Measurements from ENCODE around the gene C20orf144. TPM values are rescaled to one million over a fixed set of nuclear protein-coding genes. Genes with fewer than 3 reads are reported as not detected.

Gene C20orf144
- total and polyA plus RNA-seq, 9 of the 15 experiments (the other 6 are each of a cell fraction or from before 2014, with no cell fraction given) = 0.04 to 0.23 (median 0.11) TPM; not detected in 2

DNA sequence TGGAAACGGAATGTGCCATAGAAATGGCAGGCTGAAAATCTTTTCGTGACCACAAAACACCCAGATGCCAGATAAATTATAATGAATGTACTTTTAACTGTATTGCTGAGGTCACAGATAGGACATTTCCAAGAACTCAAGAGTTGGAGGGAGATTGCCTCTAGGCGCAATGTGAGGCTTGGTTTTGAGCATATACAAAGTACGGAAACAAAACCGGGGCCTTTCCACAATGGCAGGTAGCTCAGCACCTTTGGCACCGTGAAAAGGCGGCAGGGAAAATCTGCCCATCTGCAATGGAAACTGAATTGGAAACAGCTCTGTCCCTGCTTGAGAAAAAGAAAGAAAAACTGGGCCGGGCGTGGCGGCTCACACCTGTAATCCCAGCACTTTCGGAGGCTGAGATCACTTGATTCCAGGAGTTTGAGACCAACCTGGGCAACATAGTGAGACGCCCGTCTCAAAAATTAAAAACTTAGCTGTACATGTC is 10.5 kb upstream of the C20orf144 start:
- in situ Hi-C loops (cut with MboI) = loop anchor here (5.0 to 10.0 kb wide), 2 partner anchors 199 to 237 kb away; no protein-coding TSS in a partner anchor
- H3K27ac ChIP-seq (ENCODE audit: extremely low read depth, low read depth, low read length) = no peak overlapping the region
- peaks cover 6 to 33% of the 10 kb centered on the region in 2 experiments; a peak in 3 of 5 replicates for H3K4me1 ChIP-seq (replicated peaks in 1 of 2; ENCODE audit: control insufficient read depth in 2 of 2, insufficient read depth in 2 of 2, low read length in 2 of 2)
- ChIA-PET POLR2A (interaction anchor here (0.7 to 1.5 kb wide), 3 partner anchors 9 to 412 kb away, joined by 3 read pairs; no protein-coding TSS in a partner anchor), CTCF (ENCODE audit: low intra/inter-chr PET ratio) (no interaction called here)
- H4K20me1 ChIP-seq (replicated peaks; ENCODE audit: control insufficient read depth, insufficient read depth, low read length) = peaks cover 22% of the 10 kb centered on the region
- H3K9me3 ChIP-seq (replicated peaks; ENCODE audit: control insufficient read depth, insufficient read depth, low read depth, low read length) = no peaks in the 10 kb centered on the region; the same call in 1 of the 2 replicates
- H3K27me3 ChIP-seq (ENCODE audit: control insufficient read depth in 2 of 2, insufficient read depth in 2 of 2, low read length in 2 of 2) = no peaks in the 10 kb centered on the region
- H2AFZ ChIP-seq (ENCODE audit: low read depth, low read length) = no peak overlapping the region
- H3K9ac ChIP-seq (ENCODE audit: insufficient read depth in 1 of 2, low read depth in 2 of 2, low read length in 2 of 2) = peak overlapping the region in 1 of 2 experiments; percentile 32; a peak in 1 of 4 replicates
- no peaks in the 10 kb centered on the region for H3K79me2 ChIP-seq (ENCODE audit: control insufficient read depth, insufficient read depth, low read length)
- ATAC-seq (no peak), DNase-seq (ENCODE audit: extremely low read depth in 1 of 4, low spot score in 3 of 4) (peak in 1 of 4 experiments; percentile 15), FAIRE-seq (peak; percentile 37)
- intact Hi-C loops (cut with micrococcal nuclease) = loop anchor here (2.0 to 5.0 kb wide), 3 partner anchors 137 to 249 kb away; partner anchors contain the start of gene CDK5RAP1
- H3K36me3 ChIP-seq (ENCODE audit: control insufficient read depth, insufficient read depth, low read length) = peaks cover 5% of the 10 kb centered on the region; the same call in 1 of the 3 replicates
- WGBS (ENCODE audit: insufficient coverage, low coverage, missing lambda C conversion rate) = 14% methylated on average over 13 of the region's 13 CpGs
- no peak overlapping the region for H3K4me2 ChIP-seq (ENCODE audit: insufficient read depth, low read length)
- H3K9me1 ChIP-seq (ENCODE audit: control insufficient read depth, insufficient read depth, low read length) = peaks cover 9% of the 10 kb centered on the region
- BruUV-seq (replicated peaks) = no TSS peak
- no peak overlapping the region for H3K4me3 ChIP-seq
- TF ChIP-seq STAT5A (IDR thresholded peaks at IDR 0.05; ENCODE audit: borderline replicate concordance, low read length) (peak; percentile 60; the same call in 1 of the 2 replicates), KDM2B (CRISPR knock-in tag; IDR thresholded peaks at IDR 0.05) (no peak), ZNF140 (CRISPR knock-in tag; IDR thresholded peaks at IDR 0.05) (no peak), RCOR1 (IDR thresholded peaks at IDR 0.05; ENCODE audit: borderline replicate concordance in 1 of 2, low read depth in 2 of 2, low read length in 2 of 2) (peak in 1 of 2 experiments; percentile 77; a peak in 2 of 4 replicates), TAF15 (IDR thresholded peaks at IDR 0.05; ENCODE audit: low read depth, low read length) (no peak), TCF3 (CRISPR knock-in tag; IDR thresholded peaks at IDR 0.05) (peak; percentile 42), CBFA2T3 (IDR thresholded peaks at IDR 0.05) (peak; percentile 29; the same call in 1 of the 2 replicates), CBX3 (IDR thresholded peaks at IDR 0.05; ENCODE audit: borderline replicate concordance in 1 of 2, low read length in 2 of 2) (no peak)
- TF ChIP-seq, protein P1, sequence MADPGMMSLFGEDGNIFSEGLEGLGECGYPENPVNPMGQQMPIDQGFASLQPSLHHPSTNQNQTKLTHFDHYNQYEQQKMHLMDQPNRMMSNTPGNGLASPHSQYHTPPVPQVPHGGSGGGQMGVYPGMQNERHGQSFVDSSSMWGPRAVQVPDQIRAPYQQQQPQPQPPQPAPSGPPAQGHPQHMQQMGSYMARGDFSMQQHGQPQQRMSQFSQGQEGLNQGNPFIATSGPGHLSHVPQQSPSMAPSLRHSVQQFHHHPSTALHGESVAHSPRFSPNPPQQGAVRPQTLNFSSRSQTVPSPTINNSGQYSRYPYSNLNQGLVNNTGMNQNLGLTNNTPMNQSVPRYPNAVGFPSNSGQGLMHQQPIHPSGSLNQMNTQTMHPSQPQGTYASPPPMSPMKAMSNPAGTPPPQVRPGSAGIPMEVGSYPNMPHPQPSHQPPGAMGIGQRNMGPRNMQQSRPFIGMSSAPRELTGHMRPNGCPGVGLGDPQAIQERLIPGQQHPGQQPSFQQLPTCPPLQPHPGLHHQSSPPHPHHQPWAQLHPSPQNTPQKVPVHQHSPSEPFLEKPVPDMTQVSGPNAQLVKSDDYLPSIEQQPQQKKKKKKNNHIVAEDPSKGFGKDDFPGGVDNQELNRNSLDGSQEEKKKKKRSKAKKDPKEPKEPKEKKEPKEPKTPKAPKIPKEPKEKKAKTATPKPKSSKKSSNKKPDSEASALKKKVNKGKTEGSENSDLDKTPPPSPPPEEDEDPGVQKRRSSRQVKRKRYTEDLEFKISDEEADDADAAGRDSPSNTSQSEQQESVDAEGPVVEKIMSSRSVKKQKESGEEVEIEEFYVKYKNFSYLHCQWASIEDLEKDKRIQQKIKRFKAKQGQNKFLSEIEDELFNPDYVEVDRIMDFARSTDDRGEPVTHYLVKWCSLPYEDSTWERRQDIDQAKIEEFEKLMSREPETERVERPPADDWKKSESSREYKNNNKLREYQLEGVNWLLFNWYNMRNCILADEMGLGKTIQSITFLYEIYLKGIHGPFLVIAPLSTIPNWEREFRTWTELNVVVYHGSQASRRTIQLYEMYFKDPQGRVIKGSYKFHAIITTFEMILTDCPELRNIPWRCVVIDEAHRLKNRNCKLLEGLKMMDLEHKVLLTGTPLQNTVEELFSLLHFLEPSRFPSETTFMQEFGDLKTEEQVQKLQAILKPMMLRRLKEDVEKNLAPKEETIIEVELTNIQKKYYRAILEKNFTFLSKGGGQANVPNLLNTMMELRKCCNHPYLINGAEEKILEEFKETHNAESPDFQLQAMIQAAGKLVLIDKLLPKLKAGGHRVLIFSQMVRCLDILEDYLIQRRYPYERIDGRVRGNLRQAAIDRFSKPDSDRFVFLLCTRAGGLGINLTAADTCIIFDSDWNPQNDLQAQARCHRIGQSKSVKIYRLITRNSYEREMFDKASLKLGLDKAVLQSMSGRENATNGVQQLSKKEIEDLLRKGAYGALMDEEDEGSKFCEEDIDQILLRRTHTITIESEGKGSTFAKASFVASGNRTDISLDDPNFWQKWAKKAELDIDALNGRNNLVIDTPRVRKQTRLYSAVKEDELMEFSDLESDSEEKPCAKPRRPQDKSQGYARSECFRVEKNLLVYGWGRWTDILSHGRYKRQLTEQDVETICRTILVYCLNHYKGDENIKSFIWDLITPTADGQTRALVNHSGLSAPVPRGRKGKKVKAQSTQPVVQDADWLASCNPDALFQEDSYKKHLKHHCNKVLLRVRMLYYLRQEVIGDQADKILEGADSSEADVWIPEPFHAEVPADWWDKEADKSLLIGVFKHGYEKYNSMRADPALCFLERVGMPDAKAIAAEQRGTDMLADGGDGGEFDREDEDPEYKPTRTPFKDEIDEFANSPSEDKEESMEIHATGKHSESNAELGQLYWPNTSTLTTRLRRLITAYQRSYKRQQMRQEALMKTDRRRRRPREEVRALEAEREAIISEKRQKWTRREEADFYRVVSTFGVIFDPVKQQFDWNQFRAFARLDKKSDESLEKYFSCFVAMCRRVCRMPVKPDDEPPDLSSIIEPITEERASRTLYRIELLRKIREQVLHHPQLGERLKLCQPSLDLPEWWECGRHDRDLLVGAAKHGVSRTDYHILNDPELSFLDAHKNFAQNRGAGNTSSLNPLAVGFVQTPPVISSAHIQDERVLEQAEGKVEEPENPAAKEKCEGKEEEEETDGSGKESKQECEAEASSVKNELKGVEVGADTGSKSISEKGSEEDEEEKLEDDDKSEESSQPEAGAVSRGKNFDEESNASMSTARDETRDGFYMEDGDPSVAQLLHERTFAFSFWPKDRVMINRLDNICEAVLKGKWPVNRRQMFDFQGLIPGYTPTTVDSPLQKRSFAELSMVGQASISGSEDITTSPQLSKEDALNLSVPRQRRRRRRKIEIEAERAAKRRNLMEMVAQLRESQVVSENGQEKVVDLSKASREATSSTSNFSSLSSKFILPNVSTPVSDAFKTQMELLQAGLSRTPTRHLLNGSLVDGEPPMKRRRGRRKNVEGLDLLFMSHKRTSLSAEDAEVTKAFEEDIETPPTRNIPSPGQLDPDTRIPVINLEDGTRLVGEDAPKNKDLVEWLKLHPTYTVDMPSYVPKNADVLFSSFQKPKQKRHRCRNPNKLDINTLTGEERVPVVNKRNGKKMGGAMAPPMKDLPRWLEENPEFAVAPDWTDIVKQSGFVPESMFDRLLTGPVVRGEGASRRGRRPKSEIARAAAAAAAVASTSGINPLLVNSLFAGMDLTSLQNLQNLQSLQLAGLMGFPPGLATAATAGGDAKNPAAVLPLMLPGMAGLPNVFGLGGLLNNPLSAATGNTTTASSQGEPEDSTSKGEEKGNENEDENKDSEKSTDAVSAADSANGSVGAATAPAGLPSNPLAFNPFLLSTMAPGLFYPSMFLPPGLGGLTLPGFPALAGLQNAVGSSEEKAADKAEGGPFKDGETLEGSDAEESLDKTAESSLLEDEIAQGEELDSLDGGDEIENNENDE (IDR thresholded peaks at IDR 0.05; ENCODE audit: low read depth, low read length) = no peak
- TF ChIP-seq, protein P2, sequence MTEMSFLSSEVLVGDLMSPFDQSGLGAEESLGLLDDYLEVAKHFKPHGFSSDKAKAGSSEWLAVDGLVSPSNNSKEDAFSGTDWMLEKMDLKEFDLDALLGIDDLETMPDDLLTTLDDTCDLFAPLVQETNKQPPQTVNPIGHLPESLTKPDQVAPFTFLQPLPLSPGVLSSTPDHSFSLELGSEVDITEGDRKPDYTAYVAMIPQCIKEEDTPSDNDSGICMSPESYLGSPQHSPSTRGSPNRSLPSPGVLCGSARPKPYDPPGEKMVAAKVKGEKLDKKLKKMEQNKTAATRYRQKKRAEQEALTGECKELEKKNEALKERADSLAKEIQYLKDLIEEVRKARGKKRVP (CRISPR knock-in tag; IDR thresholded peaks at IDR 0.05) = no peak

All from K562 (cell line).